Stimulated activated CD4-positive, alpha-beta T cell treated with anti-CD3 and anti-CD28 coated beads, Interleukin-1b, Interleukin-23, amount 100 ng/mL, for 4 hours (primary cell): ENCODE data around the gene CFAP61.
"Not testable (repeated sequence)": the region's sequence is repeated elsewhere in the genome, so short reads cannot be mapped to it uniquely, and the experiment has no call there.

Experiments used
- DNase-seq, 2 donors: peaks; one replicate each; pipeline ENCODE4 v3.0.0-alpha.2; 2020; ENCODE audit warnings: low read depth in 2 of 2

CFAP61 gene

GRCh38 chr20:20052074-20052970 lies at the start of gene CFAP61, which contains the start of gene CRNKL1:
Gene CFAP61 (plus strand): TSS chr20:20052532. CDS start chr20:20056654, 4,122 bp downstream.
Gene CRNKL1 (minus strand): TSS chr20:20052466. CDS start chr20:20052342, 124 bp downstream.
- peak; percentile 91 to 96 for DNase-seq

GRCh38 chr20:20003031-20003954 lies 49.0 kb upstream of the CFAP61 start:
- no peak for DNase-seq

GRCh38 chr20:20003955-20004322 lies 48.4 kb upstream of the CFAP61 start:
- not testable (repeated sequence) for DNase-seq

- DNase-seq = no peak
These were observed 47.0 kb upstream of the CFAP61 start for GRCh38 chr20:20005342-20005741.

GRCh38 chr20:20009784-20010253 lies 42.5 kb upstream of the CFAP61 start:
- no peak for DNase-seq

GRCh38 chr20:20010639-20011500 lies 41.5 kb upstream of the CFAP61 start:
- DNase-seq = no peak

- no peak for DNase-seq
These were observed 39.8 kb upstream of the CFAP61 start for GRCh38 chr20:20012541-20012940.

- no peak for DNase-seq
These were observed 37.7 kb upstream of the CFAP61 start for GRCh38 chr20:20014659-20015058.

- peak; percentile 86 to 87 for DNase-seq
These were observed 35.1 kb upstream of the CFAP61 start, which contains the start of gene NAA20 for GRCh38 chr20:20017001-20017843. Gene NAA20 (plus strand): TSS chr20:20017362. CDS start chr20:20017397, 35 bp downstream.

GRCh38 chr20:20017844-20018185 lies 34.5 kb upstream of the CFAP61 start:
- DNase-seq = no peak

GRCh38 chr20:20018366-20018765 lies 34.0 kb upstream of the CFAP61 start:
- DNase-seq = no peak

GRCh38 chr20:20019123-20019522 lies 33.2 kb upstream of the CFAP61 start:
- no peak for DNase-seq

GRCh38 chr20:20020908-20021307 lies 31.4 kb upstream of the CFAP61 start:
- no peak for DNase-seq

- DNase-seq = no peak
These were observed 30.5 kb upstream of the CFAP61 start for GRCh38 chr20:20021835-20022234.

- no peak for DNase-seq
These were observed 29.8 kb upstream of the CFAP61 start for GRCh38 chr20:20022498-20022897.

GRCh38 chr20:20023395-20023794 lies 28.9 kb upstream of the CFAP61 start:
- DNase-seq = no peak

- DNase-seq = no peak
These were observed 27.4 kb upstream of the CFAP61 start for GRCh38 chr20:20024942-20025341.

- no peak for DNase-seq
These were observed 25.0 kb upstream of the CFAP61 start for GRCh38 chr20:20027284-20027683.

GRCh38 chr20:20031790-20032189 lies 20.5 kb upstream of the CFAP61 start:
- no peak for DNase-seq

GRCh38 chr20:20034486-20034885 lies 17.8 kb upstream of the CFAP61 start:
- DNase-seq = no peak
